HL-60 (cell line): ENCODE measurements around the gene AKT3.

Experiments used
- GABPA ChIP-seq: IDR thresholded peaks from 2 replicates; pipeline ENCODE4 v1.6.1; 2012; ENCODE audit warnings: low read depth
- POLR2AphosphoS5 ChIP-seq: IDR thresholded peaks from 2 replicates; pipeline ENCODE4 v1.6.1; 2012; ENCODE audit warnings: low read depth
- SPI1 ChIP-seq: IDR thresholded peaks from 2 replicates; pipeline ENCODE4 v1.6.1; 2012; ENCODE audit warnings: low read depth, mild to moderate bottlenecking, borderline replicate concordance
- TF ChIP-seq, protein P1 (sequence below): IDR thresholded peaks from one replicate; pipeline ENCODE4 v1.5.1; 2011; ENCODE audit warnings: low read length, control low read depth, inconsistent platforms; ENCODE audit not compliant: insufficient read depth
- TF ChIP-seq, protein P2 (sequence below): IDR thresholded peaks from 2 replicates; pipeline ENCODE4 v1.6.1; 2012; ENCODE audit warnings: low read depth; ENCODE audit not compliant: insufficient replicate concordance

DNA sequence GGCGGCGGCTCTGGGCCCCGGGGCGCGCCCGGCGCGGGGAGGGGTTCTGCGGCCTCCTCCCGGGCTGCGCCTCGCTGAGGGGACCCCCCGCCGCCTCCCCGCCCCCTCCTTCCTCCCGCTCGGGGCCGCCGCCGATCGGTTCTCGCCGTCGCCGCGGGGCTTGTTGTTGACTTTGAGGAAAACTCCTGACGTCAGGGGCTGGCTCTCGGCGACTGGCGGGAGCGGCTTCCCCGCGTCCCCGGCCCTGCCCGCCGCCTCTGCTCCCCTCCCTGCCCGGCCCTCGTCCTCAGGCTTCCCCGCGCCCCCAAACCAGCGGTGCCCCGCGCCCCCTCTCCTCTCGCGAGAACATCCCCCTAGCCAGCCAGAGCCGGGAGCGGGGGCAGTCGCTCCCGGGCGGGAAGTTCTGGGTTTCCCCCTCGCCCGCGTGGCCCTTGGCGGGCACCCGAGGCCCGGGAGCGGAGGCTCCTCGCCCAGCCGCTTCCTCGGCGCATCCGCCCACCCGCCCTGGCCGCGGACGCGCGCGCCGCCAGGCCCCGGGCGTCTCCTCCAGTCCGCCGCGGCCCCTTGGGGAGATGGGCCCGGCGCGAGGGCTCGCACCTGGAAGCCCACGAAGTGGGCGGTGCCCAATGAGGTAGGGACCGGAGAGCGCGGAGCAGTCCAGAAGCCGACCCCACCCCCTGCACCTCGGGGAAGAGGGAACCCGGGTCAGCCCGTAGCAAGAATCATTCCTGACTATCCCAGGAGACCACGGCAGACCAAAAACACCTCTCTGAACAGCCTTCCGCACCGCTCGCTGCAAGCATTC is 611 bp upstream of the AKT3 start:
- TF ChIP-seq, protein P1, sequence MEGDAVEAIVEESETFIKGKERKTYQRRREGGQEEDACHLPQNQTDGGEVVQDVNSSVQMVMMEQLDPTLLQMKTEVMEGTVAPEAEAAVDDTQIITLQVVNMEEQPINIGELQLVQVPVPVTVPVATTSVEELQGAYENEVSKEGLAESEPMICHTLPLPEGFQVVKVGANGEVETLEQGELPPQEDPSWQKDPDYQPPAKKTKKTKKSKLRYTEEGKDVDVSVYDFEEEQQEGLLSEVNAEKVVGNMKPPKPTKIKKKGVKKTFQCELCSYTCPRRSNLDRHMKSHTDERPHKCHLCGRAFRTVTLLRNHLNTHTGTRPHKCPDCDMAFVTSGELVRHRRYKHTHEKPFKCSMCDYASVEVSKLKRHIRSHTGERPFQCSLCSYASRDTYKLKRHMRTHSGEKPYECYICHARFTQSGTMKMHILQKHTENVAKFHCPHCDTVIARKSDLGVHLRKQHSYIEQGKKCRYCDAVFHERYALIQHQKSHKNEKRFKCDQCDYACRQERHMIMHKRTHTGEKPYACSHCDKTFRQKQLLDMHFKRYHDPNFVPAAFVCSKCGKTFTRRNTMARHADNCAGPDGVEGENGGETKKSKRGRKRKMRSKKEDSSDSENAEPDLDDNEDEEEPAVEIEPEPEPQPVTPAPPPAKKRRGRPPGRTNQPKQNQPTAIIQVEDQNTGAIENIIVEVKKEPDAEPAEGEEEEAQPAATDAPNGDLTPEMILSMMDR, result no peak
- TF ChIP-seq, protein P2, sequence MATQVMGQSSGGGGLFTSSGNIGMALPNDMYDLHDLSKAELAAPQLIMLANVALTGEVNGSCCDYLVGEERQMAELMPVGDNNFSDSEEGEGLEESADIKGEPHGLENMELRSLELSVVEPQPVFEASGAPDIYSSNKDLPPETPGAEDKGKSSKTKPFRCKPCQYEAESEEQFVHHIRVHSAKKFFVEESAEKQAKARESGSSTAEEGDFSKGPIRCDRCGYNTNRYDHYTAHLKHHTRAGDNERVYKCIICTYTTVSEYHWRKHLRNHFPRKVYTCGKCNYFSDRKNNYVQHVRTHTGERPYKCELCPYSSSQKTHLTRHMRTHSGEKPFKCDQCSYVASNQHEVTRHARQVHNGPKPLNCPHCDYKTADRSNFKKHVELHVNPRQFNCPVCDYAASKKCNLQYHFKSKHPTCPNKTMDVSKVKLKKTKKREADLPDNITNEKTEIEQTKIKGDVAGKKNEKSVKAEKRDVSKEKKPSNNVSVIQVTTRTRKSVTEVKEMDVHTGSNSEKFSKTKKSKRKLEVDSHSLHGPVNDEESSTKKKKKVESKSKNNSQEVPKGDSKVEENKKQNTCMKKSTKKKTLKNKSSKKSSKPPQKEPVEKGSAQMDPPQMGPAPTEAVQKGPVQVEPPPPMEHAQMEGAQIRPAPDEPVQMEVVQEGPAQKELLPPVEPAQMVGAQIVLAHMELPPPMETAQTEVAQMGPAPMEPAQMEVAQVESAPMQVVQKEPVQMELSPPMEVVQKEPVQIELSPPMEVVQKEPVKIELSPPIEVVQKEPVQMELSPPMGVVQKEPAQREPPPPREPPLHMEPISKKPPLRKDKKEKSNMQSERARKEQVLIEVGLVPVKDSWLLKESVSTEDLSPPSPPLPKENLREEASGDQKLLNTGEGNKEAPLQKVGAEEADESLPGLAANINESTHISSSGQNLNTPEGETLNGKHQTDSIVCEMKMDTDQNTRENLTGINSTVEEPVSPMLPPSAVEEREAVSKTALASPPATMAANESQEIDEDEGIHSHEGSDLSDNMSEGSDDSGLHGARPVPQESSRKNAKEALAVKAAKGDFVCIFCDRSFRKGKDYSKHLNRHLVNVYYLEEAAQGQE, result no peak
- TF ChIP-seq POLR2AphosphoS5, result no peak
- no peak for TF ChIP-seq GABPA
- TF ChIP-seq SPI1, result no peak
